Nephron progenitor cell (in vitro differentiated cells): ENCODE data around the gene SRRT.

ENCODE experiments used
- DNase-seq: peaks from one replicate; pipeline ENCODE4 v3.0.0; 2021
- H3K27ac Mint-ChIP-seq: 2 replicates; pipeline ENCODE4 v1.8.0; 2021; ENCODE audit warnings: mild to moderate bottlenecking, moderate library complexity, mixed read lengths
- H3K27me3 Mint-ChIP-seq: 2 replicates; pipeline ENCODE4 v1.8.0; 2021; ENCODE audit warnings: mild to moderate bottlenecking, low read depth, mixed read lengths; ENCODE audit not compliant: poor library complexity
- H3K36me3 Mint-ChIP-seq: 2 replicates; pipeline ENCODE4 v1.8.0; 2021; ENCODE audit warnings: low read depth, mixed read lengths
- H3K4me1 Mint-ChIP-seq: 2 replicates; pipeline ENCODE4 v1.8.0; 2021; ENCODE audit warnings: mixed read lengths
- H3K4me3 Mint-ChIP-seq: 2 replicates; pipeline ENCODE4 v1.8.0; 2021; ENCODE audit warnings: mild to moderate bottlenecking, moderate library complexity, mixed read lengths
- H3K9me3 Mint-ChIP-seq: 2 replicates; pipeline ENCODE4 v1.8.0; 2021; ENCODE audit warnings: mild to moderate bottlenecking, moderate library complexity, mixed read lengths
- CTCF ChIP-seq: fragments of 200-600 bp; sonication (generic); IDR thresholded peaks from 2 replicates; pipeline ENCODE4 v1.5.0; 2021; ENCODE audit warnings: antibody characterized with exemption

Gene SRRT

GRCh38 chr7:100875356-100875751 is 451 bp downstream of the SRRT start:
- H3K27me3 Mint-ChIP-seq: peaks cover 3% of the 10 kb centered on the region
- H3K9me3 Mint-ChIP-seq: no peaks in the 10 kb centered on the region
- peaks cover 82% of the 10 kb centered on the region for H3K36me3 Mint-ChIP-seq
- H3K27ac Mint-ChIP-seq: peak overlapping the region; percentile 100
- H3K4me3 Mint-ChIP-seq: peak overlapping the region; percentile 99
- H3K4me1 Mint-ChIP-seq: peaks cover 60% of the 10 kb centered on the region
- no peak for TF ChIP-seq CTCF
- DNase-seq: no peak

DNA sequence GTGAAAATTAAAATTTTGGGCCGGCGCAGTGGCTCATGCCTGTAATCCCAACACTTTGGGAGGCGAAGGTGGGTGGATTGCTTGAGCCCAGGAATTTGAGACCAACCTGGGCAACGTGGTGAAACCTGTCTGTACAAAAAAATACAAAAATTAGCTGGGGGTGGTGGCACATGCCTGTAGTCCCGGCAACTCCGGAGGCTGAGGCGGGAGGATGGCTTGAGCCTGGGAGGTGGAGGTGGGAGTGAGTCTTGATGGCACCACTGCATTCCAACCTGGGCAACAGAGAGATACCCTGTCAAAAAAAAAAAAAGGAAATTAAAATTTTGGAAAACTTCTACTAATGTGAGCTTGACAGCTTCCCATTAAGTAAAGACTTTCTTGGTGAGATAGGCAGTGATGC is 3.1 kb downstream of the SRRT start:
- TF ChIP-seq CTCF: no peak
- Mint-ChIP-seq H3K36me3 (peaks cover 91% of the 10 kb centered on the region), H3K4me1 (peaks cover 79% of the 10 kb centered on the region), H3K4me3 (peak overlapping the region; percentile 30), H3K27me3 (peaks cover 3% of the 10 kb centered on the region), H3K9me3 (no peaks in the 10 kb centered on the region), H3K27ac (no peak overlapping the region)
- no peak for DNase-seq

- no peak for TF ChIP-seq CTCF
- peaks cover 93% of the 10 kb centered on the region for H3K36me3 Mint-ChIP-seq
- no peaks in the 10 kb centered on the region for H3K9me3 Mint-ChIP-seq
- H3K27me3 Mint-ChIP-seq: no peaks in the 10 kb centered on the region
- H3K27ac Mint-ChIP-seq: peak overlapping the region; percentile 84
- H3K4me1 Mint-ChIP-seq: peaks cover 86% of the 10 kb centered on the region
- no peak for DNase-seq
- H3K4me3 Mint-ChIP-seq: peak overlapping the region; percentile 62
These were observed 3.8 kb downstream of the SRRT start for GRCh38 chr7:100878685-100879084.

DNA sequence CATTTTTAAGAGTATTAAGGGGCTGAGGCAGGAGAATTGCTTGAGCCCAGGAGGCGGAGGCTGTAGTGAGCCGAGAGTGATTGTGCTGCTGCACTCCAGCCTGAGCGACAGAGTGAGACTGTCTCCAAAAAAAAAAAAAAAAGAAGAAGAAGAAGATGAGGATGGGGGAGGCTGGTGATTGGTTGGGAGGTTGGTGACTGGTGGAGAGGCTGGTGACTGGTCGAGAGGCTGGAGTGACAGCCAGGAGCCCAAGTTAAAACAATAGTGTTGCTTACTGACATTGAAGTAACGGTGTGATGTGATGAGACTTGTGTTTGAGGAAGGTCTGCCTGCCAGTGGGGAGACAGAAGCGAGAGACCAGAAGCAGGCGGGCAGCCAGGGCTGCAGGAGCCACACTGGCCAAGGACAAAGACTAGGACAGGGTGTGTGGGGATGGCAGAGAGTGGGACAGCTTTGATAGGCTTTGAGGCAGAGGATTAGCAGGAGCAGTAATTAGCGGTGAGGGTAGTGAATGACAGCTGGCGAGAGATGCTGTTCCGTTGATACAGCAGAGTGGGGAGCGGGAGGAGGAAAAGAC is 4.9 kb downstream of the SRRT start:
- DNase-seq: no peak
- H3K36me3 Mint-ChIP-seq: peaks cover 93% of the 10 kb centered on the region
- peaks cover 2% of the 10 kb centered on the region for H3K27me3 Mint-ChIP-seq
- TF ChIP-seq CTCF: no peak
- peak overlapping the region; percentile 96 for H3K27ac Mint-ChIP-seq
- peaks cover 87% of the 10 kb centered on the region for H3K4me1 Mint-ChIP-seq
- H3K9me3 Mint-ChIP-seq: no peaks in the 10 kb centered on the region
- peak overlapping the region; percentile 21 for H3K4me3 Mint-ChIP-seq

- Mint-ChIP-seq H3K9me3 (no peaks in the 10 kb centered on the region), H3K36me3 (peaks cover 90% of the 10 kb centered on the region), H3K4me3 (no peak overlapping the region), H3K4me1 (peaks cover 87% of the 10 kb centered on the region), H3K27me3 (peaks cover 2% of the 10 kb centered on the region), H3K27ac (peak overlapping the region; percentile 93)
- TF ChIP-seq CTCF: no peak
- no peak for DNase-seq
These were observed 5.7 kb downstream of the SRRT start for GRCh38 chr7:100880645-100881044.

DNA sequence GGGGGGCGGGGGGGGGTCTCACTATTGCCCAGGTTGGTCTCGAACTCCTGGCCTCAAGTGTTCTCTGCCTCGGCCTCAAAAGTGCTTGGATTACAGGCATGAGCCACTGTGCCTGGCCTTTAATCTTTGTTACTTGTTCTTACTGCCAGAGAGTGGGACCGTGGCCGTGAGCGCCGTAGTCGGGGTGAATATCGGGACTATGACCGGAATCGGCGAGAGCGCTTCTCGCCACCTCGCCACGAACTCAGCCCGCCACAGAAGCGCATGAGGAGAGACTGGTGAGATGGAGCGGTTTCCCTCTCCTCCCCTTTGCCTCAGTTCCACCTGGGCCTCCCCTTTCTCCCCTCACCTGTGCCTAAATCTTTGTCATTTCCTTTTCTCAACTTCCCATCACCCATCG is 6.2 kb downstream of the SRRT start:
- DNase-seq: no peak
- no peak for TF ChIP-seq CTCF
- Mint-ChIP-seq H3K4me3 (no peak overlapping the region), H3K9me3 (no peaks in the 10 kb centered on the region), H3K4me1 (peaks cover 87% of the 10 kb centered on the region), H3K27ac (peak overlapping the region; percentile 93), H3K27me3 (peaks cover 2% of the 10 kb centered on the region), H3K36me3 (peaks cover 92% of the 10 kb centered on the region)
